Ishikawa (cell line): ENCODE data around the gene ISM2.

Source experiments
- CEBPB ChIP-seq: IDR thresholded peaks from 2 replicates; pipeline ENCODE4 v1.6.1; 2012
- CREB1 ChIP-seq: IDR thresholded peaks from 2 replicates; pipeline ENCODE4 v1.6.1; 2012; ENCODE audit warnings: low read depth
- EGR1 ChIP-seq: IDR thresholded peaks from 2 replicates; pipeline ENCODE4 v1.6.1; 2012
- EP300 ChIP-seq: IDR thresholded peaks from 2 replicates; pipeline ENCODE4 v1.6.1; 2012; ENCODE audit warnings: borderline replicate concordance
- FOXM1 ChIP-seq: IDR thresholded peaks from 2 replicates; pipeline ENCODE4 v1.6.1; 2012; ENCODE audit warnings: low read depth, borderline replicate concordance
- MAX ChIP-seq: IDR thresholded peaks from 2 replicates; pipeline ENCODE4 v1.6.1; 2012
- NFIC ChIP-seq: IDR thresholded peaks from 2 replicates; pipeline ENCODE4 v1.6.1; 2012
- RAD21 ChIP-seq: IDR thresholded peaks from 2 replicates; pipeline ENCODE4 v1.6.1; 2012; ENCODE audit warnings: low read depth
- REST ChIP-seq: IDR thresholded peaks from 2 replicates; pipeline ENCODE4 v1.6.1; 2012; ENCODE audit warnings: low read depth, mild to moderate bottlenecking
- TAF1 ChIP-seq: IDR thresholded peaks from 2 replicates; pipeline ENCODE4 v1.6.1; 2012; ENCODE audit warnings: low read depth, mild to moderate bottlenecking
- TCF12 ChIP-seq: IDR thresholded peaks from 2 replicates; pipeline ENCODE4 v1.6.1; 2012; ENCODE audit warnings: low read depth
- TEAD4 ChIP-seq: IDR thresholded peaks from 2 replicates; pipeline ENCODE4 v1.6.1; 2012
- USF1 ChIP-seq: IDR thresholded peaks from 2 replicates; pipeline ENCODE4 v1.6.1; 2012
- YY1 ChIP-seq: IDR thresholded peaks from 2 replicates; pipeline ENCODE4 v1.6.1; 2012; ENCODE audit warnings: low read depth
- ZBTB7A ChIP-seq: IDR thresholded peaks from 2 replicates; pipeline ENCODE4 v1.6.1; 2012; ENCODE audit warnings: low read depth

Gene ISM2

GRCh38 chr14:77543240-77543551 lies 44.6 kb upstream of the ISM2 start:
- TF ChIP-seq TCF12 (no peak), FOXM1 (no peak), ZBTB7A (no peak), YY1 (no peak), CREB1 (no peak), EP300 (no peak), MAX (no peak), RAD21 (no peak), NFIC (no peak), TAF1 (no peak), EGR1 (no peak), REST (no peak), TEAD4 (no peak), CEBPB (no peak), USF1 (no peak)

- TF ChIP-seq USF1, result no peak
These were observed 44.0 kb upstream of the ISM2 start for GRCh38 chr14:77542421-77543239.

GRCh38 chr14:77541905-77542304 lies 43.3 kb upstream of the ISM2 start:
- TF ChIP-seq REST (no peak), RAD21 (no peak), NFIC (no peak), CREB1 (no peak), CEBPB (no peak), EP300 (no peak), USF1 (no peak), YY1 (no peak), TAF1 (no peak), FOXM1 (no peak), MAX (no peak), EGR1 (no peak), TCF12 (no peak), ZBTB7A (no peak), TEAD4 (no peak)

- no peak for TF ChIP-seq EGR1
- TF ChIP-seq MAX, result no peak
- no peak for TF ChIP-seq TEAD4
These were observed 32.5 kb upstream of the ISM2 start for GRCh38 chr14:77531071-77531470.

GRCh38 chr14:77529963-77530362 lies 31.3 kb upstream of the ISM2 start:
- TF ChIP-seq TEAD4, result no peak
- no peak for TF ChIP-seq USF1
- TF ChIP-seq FOXM1, result no peak
- TF ChIP-seq TCF12, result no peak
- no peak for TF ChIP-seq REST
- TF ChIP-seq CREB1, result no peak
- no peak for TF ChIP-seq ZBTB7A
- TF ChIP-seq EGR1, result no peak
- no peak for TF ChIP-seq YY1
- no peak for TF ChIP-seq EP300
- no peak for TF ChIP-seq NFIC
- TF ChIP-seq TAF1, result no peak
- TF ChIP-seq MAX, result no peak
- no peak for TF ChIP-seq CEBPB
- TF ChIP-seq RAD21, result no peak
